ENCODE results near the gene DDIT4. TPM values are rescaled to one million over a fixed set of nuclear protein-coding genes. Genes with fewer than 3 reads are reported as not detected.

DDIT4 gene
- total RNA-seq, 1 experiment from 2014 or later: 68.9 TPM

- no TSS peak for BruUV-seq (replicated peaks)
- Histone ChIP-seq H3K27ac (ENCODE audit: low read length) (peak overlapping the region; percentile 29; the same call in 1 of the 2 replicates), H3K4me3 (ENCODE audit: low read length) (peak overlapping the region; percentile 75), H3K4me1 (ENCODE audit: insufficient read depth, low read length) (peaks cover 32% of the 10 kb centered on the region), H3K36me3 (ENCODE audit: low read depth, low read length) (peaks cover 6% of the 10 kb centered on the region; the same call in 1 of the 2 replicates), H2AFZ (ENCODE audit: low read length) (no peak overlapping the region), H3K9ac (ENCODE audit: low read length) (peak overlapping the region; percentile 84), H3K27me3 (ENCODE audit: low read length) (no peaks in the 10 kb centered on the region), H3K79me2 (ENCODE audit: low read length) (peaks cover 20% of the 10 kb centered on the region), H3K4me2 (ENCODE audit: low read length) (peak overlapping the region; percentile 97), H3K9me2 (replicated peaks; ENCODE audit: low read length) (no peaks in the 10 kb centered on the region), H4K20me1 (ENCODE audit: low read length) (peaks cover 17% of the 10 kb centered on the region), H3K9me3 (ENCODE audit: low read length) (no peaks in the 10 kb centered on the region), H3F3A (ENCODE audit: low read length, unreplicated experiment) (no peaks in the 10 kb centered on the region)
- TF ChIP-seq EZH2phosphoT487 (IDR thresholded peaks at IDR 0.05; ENCODE audit: borderline replicate concordance, low read length): no peak
- no peak for TF ChIP-seq CTCF (conservative IDR thresholded peaks at IDR 0.05; ENCODE audit: low read depth, low read length)
- TF ChIP-seq EZH2 (IDR thresholded peaks at IDR 0.05; ENCODE audit: low read length, unreplicated experiment): no peak
- POLR2A ChIA-PET (ENCODE audit: unreplicated experiment): interaction anchor here (0.6 to 1.2 kb wide), 3 partner anchors 22 to 53 kb away, joined by 3 to 8 read pairs (median 4); no protein-coding TSS in a partner anchor
- ATAC-seq (no peak), DNase-seq (no peak)
- intact Hi-C loops (cut with micrococcal nuclease): no loop called here
- CTCF ChIA-PET: no interaction called here
These were observed 1.8 kb downstream of the DDIT4 start for GRCh38 chr10:72275351-72276012.

DNA sequence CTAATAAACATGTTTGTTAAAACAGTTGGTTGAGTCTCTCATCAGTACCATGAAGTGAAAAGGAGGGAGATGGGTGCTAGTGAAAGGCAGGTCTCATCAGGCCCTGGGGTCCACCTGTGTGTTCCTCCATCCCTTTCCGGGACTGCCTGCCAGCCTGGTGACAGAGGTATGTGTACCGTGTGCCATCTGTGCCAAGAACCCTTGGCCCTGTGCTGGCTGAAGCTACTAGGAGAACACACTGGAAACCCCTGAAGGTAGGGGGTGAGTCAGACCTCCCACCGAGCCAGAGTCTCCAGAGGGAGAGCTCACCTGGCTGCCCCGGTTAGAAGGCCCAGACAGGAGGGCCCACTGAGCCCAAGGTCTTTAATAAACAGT lies 2.3 kb downstream of the DDIT4 start:
- H3F3A ChIP-seq (ENCODE audit: low read length, unreplicated experiment): no peaks in the 10 kb centered on the region
- BruUV-seq (replicated peaks): no TSS peak
- no peak overlapping the region for H2AFZ ChIP-seq (ENCODE audit: low read length)
- H3K9me2 ChIP-seq (replicated peaks; ENCODE audit: low read length): no peaks in the 10 kb centered on the region
- H3K4me2 ChIP-seq (ENCODE audit: low read length): peak overlapping the region; percentile 97
- H3K4me1 ChIP-seq (ENCODE audit: insufficient read depth, low read length): peaks cover 32% of the 10 kb centered on the region
- peaks cover 6% of the 10 kb centered on the region; the same call in 1 of the 2 replicates for H3K36me3 ChIP-seq (ENCODE audit: low read depth, low read length)
- no peaks in the 10 kb centered on the region for H3K9me3 ChIP-seq (ENCODE audit: low read length)
- no peak overlapping the region; the same call in 1 of the 2 replicates for H3K9ac ChIP-seq (ENCODE audit: low read length)
- DNase-seq (peak; percentile 32), ATAC-seq (no peak)
- TF ChIP-seq EZH2 (IDR thresholded peaks at IDR 0.05; ENCODE audit: low read length, unreplicated experiment) (no peak), EZH2phosphoT487 (IDR thresholded peaks at IDR 0.05; ENCODE audit: borderline replicate concordance, low read length) (no peak)
- CTCF ChIA-PET: no interaction called here
- intact Hi-C loops (cut with micrococcal nuclease): no loop called here
- peaks cover 20% of the 10 kb centered on the region for H3K79me2 ChIP-seq (ENCODE audit: low read length)
- no peaks in the 10 kb centered on the region for H3K27me3 ChIP-seq (ENCODE audit: low read length)
- POLR2A ChIA-PET (ENCODE audit: unreplicated experiment): interaction anchor here (0.6 to 1.2 kb wide), 2 partner anchors 21 to 45 kb away, joined by 4 to 8 read pairs; no protein-coding TSS in a partner anchor
- H3K4me3 ChIP-seq (ENCODE audit: low read length): peak overlapping the region; percentile 75
- H3K27ac ChIP-seq (ENCODE audit: low read length): peak overlapping the region; percentile 26; the same call in 1 of the 2 replicates
- peaks cover 17% of the 10 kb centered on the region for H4K20me1 ChIP-seq (ENCODE audit: low read length)

- POLR2A ChIA-PET (ENCODE audit: unreplicated experiment): interaction anchor here (0.6 to 1.2 kb wide), 2 partner anchors 21 to 44 kb away, joined by 4 to 8 read pairs; no protein-coding TSS in a partner anchor
- Histone ChIP-seq H3K27me3 (ENCODE audit: low read length) (no peaks in the 10 kb centered on the region), H3K79me2 (ENCODE audit: low read length) (peaks cover 20% of the 10 kb centered on the region), H3F3A (ENCODE audit: low read length, unreplicated experiment) (no peaks in the 10 kb centered on the region), H3K4me3 (ENCODE audit: low read length) (peak overlapping the region; percentile 75; the same call in 1 of the 2 replicates), H3K9me3 (ENCODE audit: low read length) (no peaks in the 10 kb centered on the region), H4K20me1 (ENCODE audit: low read length) (peaks cover 17% of the 10 kb centered on the region), H3K4me1 (ENCODE audit: insufficient read depth, low read length) (peaks cover 32% of the 10 kb centered on the region), H2AFZ (ENCODE audit: low read length) (no peak overlapping the region), H3K27ac (ENCODE audit: low read length) (peak overlapping the region; percentile 26; the same call in 1 of the 2 replicates), H3K9me2 (replicated peaks; ENCODE audit: low read length) (no peaks in the 10 kb centered on the region), H3K36me3 (ENCODE audit: low read depth, low read length) (peaks cover 6% of the 10 kb centered on the region; the same call in 1 of the 2 replicates), H3K4me2 (ENCODE audit: low read length) (peak overlapping the region; percentile 97; the same call in 1 of the 2 replicates), H3K9ac (ENCODE audit: low read length) (no peak overlapping the region; the same call in 1 of the 2 replicates)
- CTCF ChIA-PET: no interaction called here
- TF ChIP-seq EZH2phosphoT487 (IDR thresholded peaks at IDR 0.05; ENCODE audit: borderline replicate concordance, low read length): no peak
- TF ChIP-seq CTCF (conservative IDR thresholded peaks at IDR 0.05; ENCODE audit: low read depth, low read length): no peak
- TF ChIP-seq EZH2 (IDR thresholded peaks at IDR 0.05; ENCODE audit: low read length, unreplicated experiment): no peak
- intact Hi-C loops (cut with micrococcal nuclease): no loop called here
- DNase-seq (no peak), ATAC-seq (no peak)
- BruUV-seq (replicated peaks): no TSS peak
These were observed 3.0 kb downstream of the DDIT4 start for GRCh38 chr10:72276421-72277339.

Measured in PC-3 (cell line).